ENCODE results near the gene ZBTB8A. TPM values are rescaled to one million over a fixed set of nuclear protein-coding genes. Genes with fewer than 3 reads are reported as not detected.

Gene ZBTB8A
- total RNA-seq, 4 donors from 2014 or later: 2.2 to 21.1 (median 6.6) TPM

DNA sequence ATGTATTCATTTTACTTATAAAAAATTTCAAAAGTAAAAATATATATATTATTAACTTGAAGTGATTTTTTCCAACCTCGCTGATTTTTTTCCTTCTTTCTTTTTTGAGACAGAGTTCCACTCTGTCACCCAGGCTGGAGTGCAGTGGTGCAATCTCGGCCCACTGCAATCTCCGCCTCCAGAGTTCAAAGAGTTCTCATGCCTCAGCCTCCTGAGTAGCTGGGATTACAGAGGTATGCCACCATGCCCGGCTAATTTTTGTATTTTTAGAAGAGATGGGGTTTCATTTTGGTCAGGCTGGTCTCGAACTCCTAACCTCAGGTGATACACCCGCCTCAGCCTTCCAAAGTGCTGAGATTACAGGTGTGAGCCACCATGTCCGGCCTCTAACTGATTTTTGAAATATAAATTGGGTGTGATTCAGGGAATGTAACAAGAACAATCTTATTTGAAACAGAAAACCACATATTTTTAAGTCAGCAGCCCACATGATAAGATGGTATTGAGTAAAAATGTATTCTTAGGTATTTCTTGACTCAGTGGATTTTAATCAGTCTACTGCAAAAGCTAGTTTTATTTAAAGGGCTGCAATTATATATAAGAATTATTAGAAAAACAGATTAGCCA is 44.4 kb upstream of the ZBTB8A start:
- H3K4me1 ChIP-seq: peaks cover 0 to 3% (median 0%) of the 10 kb centered on the region in 4 donors
- H3K27ac ChIP-seq: no peak overlapping the region
- WGBS, 2 donors (ENCODE audit: low coverage in 1 of 2): 81 to 83% methylated on average over 5 to 7 of the region's 7 CpGs
- in situ Hi-C loops (cut with MboI; ENCODE audit: low pct_ligation_motif_present in 1 of 4, low pct_unique_long_range_greater_than_20kb in 1 of 4, low sequenced_read_pairs in 3 of 4) (no loop called here), intact Hi-C loops (cut with DNase I; ENCODE audit: low total_unique reads) (no loop called here)
- no peak overlapping the region for H3K4me3 ChIP-seq
- H3K9me3 ChIP-seq: no peaks in the 10 kb centered on the region
- no peaks in the 10 kb centered on the region for H3K36me3 ChIP-seq
- H3K27me3 ChIP-seq: no peaks in the 10 kb centered on the region
- DNase-seq: no peak
- TF ChIP-seq, protein P1, sequence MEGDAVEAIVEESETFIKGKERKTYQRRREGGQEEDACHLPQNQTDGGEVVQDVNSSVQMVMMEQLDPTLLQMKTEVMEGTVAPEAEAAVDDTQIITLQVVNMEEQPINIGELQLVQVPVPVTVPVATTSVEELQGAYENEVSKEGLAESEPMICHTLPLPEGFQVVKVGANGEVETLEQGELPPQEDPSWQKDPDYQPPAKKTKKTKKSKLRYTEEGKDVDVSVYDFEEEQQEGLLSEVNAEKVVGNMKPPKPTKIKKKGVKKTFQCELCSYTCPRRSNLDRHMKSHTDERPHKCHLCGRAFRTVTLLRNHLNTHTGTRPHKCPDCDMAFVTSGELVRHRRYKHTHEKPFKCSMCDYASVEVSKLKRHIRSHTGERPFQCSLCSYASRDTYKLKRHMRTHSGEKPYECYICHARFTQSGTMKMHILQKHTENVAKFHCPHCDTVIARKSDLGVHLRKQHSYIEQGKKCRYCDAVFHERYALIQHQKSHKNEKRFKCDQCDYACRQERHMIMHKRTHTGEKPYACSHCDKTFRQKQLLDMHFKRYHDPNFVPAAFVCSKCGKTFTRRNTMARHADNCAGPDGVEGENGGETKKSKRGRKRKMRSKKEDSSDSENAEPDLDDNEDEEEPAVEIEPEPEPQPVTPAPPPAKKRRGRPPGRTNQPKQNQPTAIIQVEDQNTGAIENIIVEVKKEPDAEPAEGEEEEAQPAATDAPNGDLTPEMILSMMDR (IDR thresholded peaks at IDR 0.05): no peak
- TF ChIP-seq POLR2A (IDR thresholded peaks at IDR 0.05): no peak
- no peak for TF ChIP-seq POLR2AphosphoS5 (IDR thresholded peaks at IDR 0.05)
- TF ChIP-seq EP300 (IDR thresholded peaks at IDR 0.05; ENCODE audit: low read depth): no peak

DNA sequence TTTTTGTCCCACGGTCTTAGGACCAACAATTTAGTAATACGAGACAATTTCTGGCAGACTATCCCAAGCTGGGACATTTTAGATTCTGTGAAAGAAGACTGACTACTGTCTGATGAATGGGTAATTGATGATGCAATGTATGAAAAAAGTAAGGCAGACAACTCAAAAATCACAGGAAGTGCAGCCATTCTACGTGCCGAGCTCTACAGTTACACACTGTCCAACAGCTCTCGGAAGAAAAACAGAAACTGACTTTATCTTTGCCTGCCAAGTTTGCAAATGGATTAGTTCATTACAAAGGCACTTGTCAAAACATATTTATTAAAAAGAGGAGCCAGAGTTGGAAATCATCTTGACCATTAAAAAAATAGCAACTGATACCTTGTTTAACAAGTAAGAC is 43.1 kb upstream of the ZBTB8A start:
- Histone ChIP-seq H3K9me3 (no peaks in the 10 kb centered on the region), H3K4me1 (peaks cover 0 to 9% (median 2%) of the 10 kb centered on the region in 4 donors), H3K4me3 (no peak overlapping the region), H3K27me3 (no peaks in the 10 kb centered on the region), H3K36me3 (no peaks in the 10 kb centered on the region), H3K27ac (peak overlapping the region in 2 of 4 donors; percentile 28 to 35)
- peak in 1 of 3 donors; percentile 13 for TF ChIP-seq POLR2AphosphoS5 (IDR thresholded peaks at IDR 0.05)
- TF ChIP-seq EP300 (IDR thresholded peaks at IDR 0.05; ENCODE audit: low read depth): no peak
- in situ Hi-C loops (cut with MboI; ENCODE audit: low pct_ligation_motif_present in 1 of 4, low pct_unique_long_range_greater_than_20kb in 1 of 4, low sequenced_read_pairs in 3 of 4) (no loop called here), intact Hi-C loops (cut with DNase I; ENCODE audit: low total_unique reads) (no loop called here)
- WGBS, 2 donors (ENCODE audit: low coverage in 1 of 2): 59 to 71% methylated on average over 5 of the region's 5 CpGs
- DNase-seq: no peak

DNA sequence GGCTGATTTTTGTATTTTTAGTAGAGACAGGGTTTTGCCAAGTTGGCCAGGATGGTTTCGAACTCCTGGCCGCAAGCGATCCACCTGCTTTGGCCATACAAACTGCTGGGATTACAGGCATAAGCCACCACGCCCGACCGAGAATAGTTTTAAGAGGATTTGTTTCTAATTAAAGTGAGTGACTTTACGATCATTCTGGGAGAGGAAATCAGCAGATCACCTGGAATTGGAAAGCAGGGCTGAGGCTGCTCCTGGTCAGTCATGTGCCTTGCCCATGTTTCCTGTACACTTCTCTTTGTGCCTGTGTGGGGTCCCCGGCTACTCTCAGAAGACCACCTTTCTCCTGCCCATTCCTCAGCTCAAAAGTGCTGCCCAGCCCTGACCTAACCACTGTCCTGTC is 40.5 kb upstream of the ZBTB8A start:
- intact Hi-C loops (cut with DNase I; ENCODE audit: low total_unique reads): no loop called here
- in situ Hi-C loops (cut with MboI; ENCODE audit: low pct_ligation_motif_present in 1 of 4, low pct_unique_long_range_greater_than_20kb in 1 of 4, low sequenced_read_pairs in 3 of 4): no loop called here
- Histone ChIP-seq H3K27ac (no peak overlapping the region), H3K4me3 (no peak overlapping the region), H3K27me3 (no peaks in the 10 kb centered on the region), H3K36me3 (no peaks in the 10 kb centered on the region), H3K9me3 (no peaks in the 10 kb centered on the region), H3K4me1 (peaks cover 0 to 14% (median 3%) of the 10 kb centered on the region in 4 donors)
- TF ChIP-seq POLR2AphosphoS5 (IDR thresholded peaks at IDR 0.05) (no peak), POLR2A (IDR thresholded peaks at IDR 0.05) (no peak)
- no peak for DNase-seq
- 87 to 90% methylated on average over 2 to 8 of the region's 8 CpGs for WGBS, 2 donors (ENCODE audit: low coverage in 1 of 2)

DNA sequence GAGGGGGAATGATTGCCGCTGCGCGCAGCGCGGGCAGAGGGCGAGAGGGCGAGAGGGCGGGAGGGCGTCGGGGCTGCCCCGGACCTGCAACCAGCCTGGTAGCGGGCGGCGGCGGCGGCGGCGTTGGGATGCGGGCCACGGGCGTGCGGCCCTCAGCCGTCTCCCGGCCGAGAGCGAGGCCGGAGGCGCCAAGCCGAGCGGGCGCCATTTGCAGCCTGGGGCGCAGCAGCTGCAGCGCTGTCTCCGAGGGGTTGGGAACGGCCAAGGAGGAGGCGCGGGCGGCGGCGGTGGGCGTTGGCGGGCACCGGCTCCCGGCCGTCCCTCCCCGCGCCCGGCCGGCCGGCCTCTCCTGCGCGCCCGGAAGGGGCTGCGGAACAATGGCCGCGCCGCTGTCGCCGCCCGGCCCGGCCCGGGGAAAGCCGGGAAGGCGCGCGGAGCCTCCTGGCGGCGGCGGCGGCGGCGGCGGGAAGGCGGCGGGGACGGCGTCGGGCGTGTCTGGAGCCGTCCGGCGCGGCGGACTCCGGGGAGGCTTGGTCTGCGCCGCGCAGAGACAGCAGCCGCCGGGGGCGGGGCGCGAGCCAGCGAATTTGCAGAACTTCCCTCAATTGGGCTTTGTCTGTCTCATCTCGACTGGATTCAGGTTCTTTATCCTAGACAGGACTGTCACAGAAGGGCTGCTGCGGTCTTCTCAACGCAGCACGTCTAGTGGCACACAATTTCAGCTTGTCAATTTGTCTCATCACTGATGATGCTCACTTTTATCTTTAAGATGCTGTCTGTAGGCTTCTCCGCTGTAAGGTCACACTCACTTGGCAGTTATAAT is 38.6 kb upstream of the ZBTB8A start:
- Histone ChIP-seq H3K27me3 (no peaks in the 10 kb centered on the region), H3K4me3 (peak overlapping the region; percentile 71 to 92 (median 88)), H3K4me1 (peaks cover 0 to 11% (median 3%) of the 10 kb centered on the region in 4 donors), H3K36me3 (no peaks in the 10 kb centered on the region), H3K27ac (peak overlapping the region; percentile 96 to 97 (median 96)), H3K9me3 (no peaks in the 10 kb centered on the region)
- TF ChIP-seq EP300 (IDR thresholded peaks at IDR 0.05; ENCODE audit: low read depth) (no peak), POLR2A (IDR thresholded peaks at IDR 0.05) (no peak), POLR2AphosphoS5 (IDR thresholded peaks at IDR 0.05) (no peak)
- TF ChIP-seq, protein P1 (IDR thresholded peaks at IDR 0.05): peak in 1 of 5 experiments; percentile 14
- peak; percentile 72 for DNase-seq
- WGBS, 2 donors (ENCODE audit: low coverage in 1 of 2): 1 to 9% methylated on average over 5 to 53 of the region's 99 CpGs
- intact Hi-C loops (cut with DNase I; ENCODE audit: low total_unique reads): no loop called here
- in situ Hi-C loops (cut with MboI; ENCODE audit: low pct_ligation_motif_present in 1 of 4, low pct_unique_long_range_greater_than_20kb in 1 of 4, low sequenced_read_pairs in 3 of 4): loop anchor here in 1 of 4 donors (25.0 kb wide), 1 partner anchor 287 kb away; no protein-coding TSS in a partner anchor

DNA sequence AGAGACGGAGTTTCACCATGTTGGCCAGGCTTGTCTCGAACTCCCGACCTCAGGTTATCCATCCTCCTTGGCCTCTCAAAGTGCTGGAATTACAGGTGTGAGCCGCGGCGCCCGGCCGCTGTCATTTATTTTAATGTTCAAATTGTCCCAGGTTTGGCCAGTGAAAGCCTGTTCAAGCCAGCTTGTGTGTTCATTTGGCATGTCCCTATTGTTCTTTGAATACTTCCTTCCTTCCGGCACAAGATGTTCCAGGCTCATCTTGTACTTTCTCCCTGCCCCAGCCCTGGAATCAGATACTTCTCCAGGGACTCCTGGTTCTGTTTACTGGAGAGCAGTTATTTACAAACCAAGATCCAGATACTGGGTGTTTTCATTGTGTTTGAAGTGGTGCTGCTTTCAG is 37.4 kb upstream of the ZBTB8A start:
- H3K27me3 ChIP-seq: no peaks in the 10 kb centered on the region
- in situ Hi-C loops (cut with MboI; ENCODE audit: low pct_ligation_motif_present in 1 of 4, low pct_unique_long_range_greater_than_20kb in 1 of 4, low sequenced_read_pairs in 3 of 4) (loop anchor here in 1 of 4 donors (25.0 kb wide), 1 partner anchor 285 kb away; no protein-coding TSS in a partner anchor), intact Hi-C loops (cut with DNase I; ENCODE audit: low total_unique reads) (no loop called here)
- WGBS, 2 donors (ENCODE audit: low coverage in 1 of 2): 91% methylated on average over 9 of the region's 9 CpGs; no CpG with 5 or more reads in 1 of the 2 donors
- H3K9me3 ChIP-seq: no peaks in the 10 kb centered on the region
- DNase-seq: no peak
- peaks cover 0 to 11% (median 3%) of the 10 kb centered on the region in 4 donors for H3K4me1 ChIP-seq
- no peaks in the 10 kb centered on the region for H3K36me3 ChIP-seq
- TF ChIP-seq POLR2A (IDR thresholded peaks at IDR 0.05) (no peak), POLR2AphosphoS5 (IDR thresholded peaks at IDR 0.05) (peak; percentile 19 to 71 (median 68)), EP300 (IDR thresholded peaks at IDR 0.05; ENCODE audit: low read depth) (peak; percentile 73)
- peak overlapping the region; percentile 96 to 97 (median 96) for H3K27ac ChIP-seq
- H3K4me3 ChIP-seq: no peak overlapping the region

Measured in transverse colon (tissue), 4 donors.